ENCODE results near the gene SYTL1. TPM values are rescaled to one million over a fixed set of nuclear protein-coding genes. Genes with fewer than 3 reads are reported as not detected.

Gene SYTL1
- total RNA-seq, 1 experiment from 2014 or later = 75.9 TPM

- Histone ChIP-seq H4K20me1 (ENCODE audit: insufficient read depth) (no peaks in the 10 kb centered on the region), H3K27me3 (ENCODE audit: insufficient read depth, low read length) (no peaks in the 10 kb centered on the region), H3K9me3 (ENCODE audit: control insufficient read depth in 1 of 2, insufficient read depth in 1 of 2, low read depth in 1 of 2, low read length in 2 of 2) (no peaks in the 10 kb centered on the region), H3K9ac (ENCODE audit: low read length) (no peak overlapping the region), H3K9me2 (ENCODE audit: insufficient read depth) (no peaks in the 10 kb centered on the region), H2AFZ (ENCODE audit: low read depth, low read length, poor library complexity, severe bottlenecking) (no peak overlapping the region), H3K4me3 (replicated peaks in 1 of 2; ENCODE audit: low read depth in 1 of 2, low read length in 2 of 2) (no peak overlapping the region), H3K4me1 (ENCODE audit: control insufficient read depth in 1 of 2, insufficient read depth in 2 of 2, low read length in 2 of 2) (no peaks in the 10 kb centered on the region), H3K27ac (ENCODE audit: low read depth, low read length) (no peak overlapping the region; the same call in 1 of the 2 replicates), H3K36me3 (ENCODE audit: control insufficient read depth in 1 of 2, insufficient read depth in 2 of 2, low read length in 2 of 2) (peaks cover 20 to 40% of the 10 kb centered on the region in 2 experiments), H3K4me2 (ENCODE audit: low read length) (no peak overlapping the region), H3K79me2 (ENCODE audit: insufficient read depth, low read length) (peaks cover 39% of the 10 kb centered on the region)
- POLR2A ChIA-PET = interaction anchor here (1.2 kb wide), 1 partner anchor 12 kb away, joined by 3 read pairs; no protein-coding TSS in a partner anchor
- RAD21 ChIA-PET (ENCODE audit: low non-redundant PET in 1 of 2, low total read pairs in 2 of 2, uncharacterized antibody in 2 of 2, unreplicated experiment in 2 of 2) = interaction anchor here in 1 of 2 experiments (0.9 kb wide), 1 partner anchor 37 kb away, joined by 3 read pairs; no protein-coding TSS in a partner anchor
- BruUV-seq (replicated peaks) = no TSS peak
- ATAC-seq (no peak), DNase-seq (ENCODE audit: low read depth, low spot score) (no peak)
- intact Hi-C loops (cut with micrococcal nuclease) = no loop called here
- TF ChIP-seq CTCF (IDR thresholded peaks at IDR 0.05 in 2 of 3, conservative IDR thresholded peaks at IDR 0.05 in 1 of 3; ENCODE audit: borderline replicate concordance in 1 of 3, insufficient read depth in 1 of 3, low read depth in 2 of 3, low read length in 2 of 3) (no peak), TCF7L2 (IDR thresholded peaks at IDR 0.05; ENCODE audit: borderline replicate concordance, extremely low read depth, insufficient read depth, insufficient read length) (no peak), MAX (IDR thresholded peaks at IDR 0.05) (no peak), CBX3 (IDR thresholded peaks at IDR 0.05; ENCODE audit: low read depth) (no peak)
- CTCF ChIA-PET = interaction anchor here (0.7 to 2.2 kb wide), 9 partner anchors 10 to 66 kb away, joined by 3 to 13 read pairs (median 6); partner anchors contain the start of genes GPR3 and SYTL1
Measured at GRCh38 chr1:27331922-27332321, 9.9 kb upstream of the SYTL1 start.
